ENCODE measurements around the gene DDX46.
"Not testable (repeated sequence)": the region's sequence is repeated elsewhere in the genome, so short reads cannot be mapped to it uniquely, and the experiment has no call there.

The DDX46 gene

GRCh38 chr5:134787692-134788091 is 29.1 kb downstream of the DDX46 start:
- no peak for DNase-seq

- no peak for DNase-seq
Observed at GRCh38 chr5:134791580-134791979, 33.0 kb downstream of the DDX46 start.

- no peak for DNase-seq
Observed at GRCh38 chr5:134792286-134792685, 33.7 kb downstream of the DDX46 start.

- no peak for DNase-seq
Observed at GRCh38 chr5:134793111-134793510, 34.5 kb downstream of the DDX46 start.

GRCh38 chr5:134794082-134794481 is 35.5 kb downstream of the DDX46 start:
- DNase-seq = no peak

GRCh38 chr5:134794819-134795218 is 36.2 kb downstream of the DDX46 start:
- DNase-seq = no peak

- DNase-seq = no peak
Observed at GRCh38 chr5:134798468-134798867, 39.9 kb downstream of the DDX46 start.

- no peak for DNase-seq
Observed at GRCh38 chr5:134803821-134804220, 45.2 kb downstream of the DDX46 start.

GRCh38 chr5:134813407-134813806 is 54.8 kb downstream of the DDX46 start:
- DNase-seq = no peak

- DNase-seq = no peak
Observed at GRCh38 chr5:134813827-134814226, 55.2 kb downstream of the DDX46 start.

- no peak for DNase-seq
Observed at GRCh38 chr5:134817006-134817405, 58.4 kb downstream of the DDX46 start.

GRCh38 chr5:134818776-134819175 is 60.2 kb downstream of the DDX46 start:
- no peak for DNase-seq

- DNase-seq = no peak
Observed at GRCh38 chr5:134819407-134819963, 60.9 kb downstream of the DDX46 start.

- DNase-seq = no peak
Observed at GRCh38 chr5:134821841-134822240, 63.3 kb downstream of the DDX46 start.

GRCh38 chr5:134824681-134825080 is 66.1 kb downstream of the DDX46 start:
- DNase-seq = no peak

- no peak for DNase-seq
Observed at GRCh38 chr5:134825212-134825611, 66.6 kb downstream of the DDX46 start.

- DNase-seq = no peak
Observed at GRCh38 chr5:134833340-134834032, 74.9 kb downstream of the DDX46 start.

GRCh38 chr5:134835623-134836022 is 77.0 kb downstream of the DDX46 start:
- DNase-seq = no peak

- DNase-seq = no peak
Observed at GRCh38 chr5:134837530-134838181, 79.1 kb downstream of the DDX46 start.

GRCh38 chr5:134838361-134838760 is 79.8 kb downstream of the DDX46 start:
- not testable (repeated sequence) for DNase-seq

GRCh38 chr5:134840811-134841210 is 82.2 kb downstream of the DDX46 start:
- no peak for DNase-seq

GRCh38 chr5:134844252-134844651 is 85.7 kb downstream of the DDX46 start:
- DNase-seq = no peak

- DNase-seq = no peak
Observed at GRCh38 chr5:134845335-134845851, 86.8 kb downstream of the DDX46 start.

All from NCI-H2081 treated with DMSO at 0.1 percent for 48 hours (cell line).